Caco-2 (cell line): Measurements from ENCODE around the gene CYB5RL. TPM values are rescaled to one million over a fixed set of nuclear protein-coding genes. Genes with fewer than 3 reads are reported as not detected.

ENCODE experiments used
- BruUV-seq: library from RNA; stranded (reverse); fragments of 400-500 nt; replicated peaks from 2 replicates; lab custom pipeline; 2021; lab: Mats Ljungman, UMichigan
- CTCF ChIA-PET: fragments of 300-600 bp; sonication (Branson Sonifier 250); formaldehyde crosslinking; loops from one replicate; lab custom pipeline; 2022; ENCODE audit warnings: antibody characterized with exemption; lab: Charles Lee
- POLR2A ChIA-PET: fragments of 300-600 bp; sonication (Branson Sonifier 250); formaldehyde crosslinking; loops from one replicate; lab custom pipeline; 2022; ENCODE audit warnings: antibody characterized with exemption; lab: Charles Lee
- DNase-seq, 2 experiments: peaks; one replicate each; pipeline versions ENCODE4 v3.0.0 to v3.0.0-alpha.2; 2020 to 2022
- H3K27me3 ChIP-seq: replicated peaks from 2 replicates; pipeline ENCODE4 v1.6.0; 2011; ENCODE audit warnings: low read length; ENCODE audit not compliant: control insufficient read depth, insufficient read depth
- H3K36me3 ChIP-seq: 2 replicates; pipeline ENCODE4 v1.5.1; 2011; ENCODE audit warnings: low read length; ENCODE audit not compliant: control insufficient read depth, insufficient read depth
- H3K4me1 ChIP-seq: fragments of 250-450 bp; sonication (Bioruptor Pico); 2 replicates; pipeline ENCODE4 v1.5.1; 2020; ENCODE audit warnings: mild to moderate bottlenecking
- H3K4me3 ChIP-seq: 2 replicates; pipeline ENCODE4 v1.5.1; 2011; ENCODE audit warnings: low read depth, mild to moderate bottlenecking, control low read depth, low read length
- H3K9me3 ChIP-seq: fragments of 250-450 bp; sonication (Bioruptor Pico); 2 replicates; pipeline ENCODE4 v1.5.1; 2020; ENCODE audit warnings: mild to moderate bottlenecking, moderate library complexity
- H3K27ac Mint-ChIP-seq: one replicate; pipeline ENCODE4 v1.8.0; 2022; ENCODE audit warnings: mixed read lengths; ENCODE audit not compliant: unreplicated experiment
- H3K27me3 Mint-ChIP-seq: one replicate; pipeline ENCODE4 v1.8.0; 2022; ENCODE audit warnings: mixed read lengths; ENCODE audit not compliant: insufficient read depth, unreplicated experiment
- H3K36me3 Mint-ChIP-seq: one replicate; pipeline ENCODE4 v1.8.0; 2022; ENCODE audit warnings: mild to moderate bottlenecking, mixed read lengths; ENCODE audit not compliant: insufficient read depth, unreplicated experiment
- H3K4me1 Mint-ChIP-seq: one replicate; pipeline ENCODE4 v1.8.0; 2022; ENCODE audit warnings: low read depth, mixed read lengths; ENCODE audit not compliant: unreplicated experiment
- H3K4me3 Mint-ChIP-seq: one replicate; pipeline ENCODE4 v1.8.0; 2022; ENCODE audit warnings: mild to moderate bottlenecking, moderate library complexity, mixed read lengths; ENCODE audit not compliant: unreplicated experiment
- H3K9me3 Mint-ChIP-seq: one replicate; pipeline ENCODE4 v1.8.0; 2022; ENCODE audit warnings: mixed read lengths; ENCODE audit not compliant: unreplicated experiment
- intact Hi-C: fragments of 100-400 bp; cut with micrococcal nuclease; formaldehyde crosslinking; loops from one replicate; pipeline ENCODE4 v1.10.0; 2022; ENCODE audit not compliant: unreplicated experiment
- total RNA-seq: library from RNA; stranded (reverse); gene quantifications from 2 replicates; pipeline ENCODE4 v1.2.3, GENCODE V29; 2022
- TF ChIP-seq, protein P1 (sequence below), 2 experiments: fragments of 200-600 bp in 1 of 2; IDR thresholded peaks; 1 replicate in 1 of 2; 2 replicates in 1 of 2; pipeline versions ENCODE4 v1.5.1 to v1.8.0; 2011 to 2022; ENCODE audit warnings: antibody characterized with exemption in 1 of 2, control low read depth in 1 of 2, inconsistent platforms in 1 of 2, low read depth in 1 of 2, low read length in 1 of 2, mild to moderate bottlenecking in 1 of 2, moderate library complexity in 1 of 2; ENCODE audit not compliant: insufficient read depth in 1 of 2, severe bottlenecking in 1 of 2, unreplicated experiment in 1 of 2

Gene CYB5RL
- total RNA-seq, 1 experiment from 2014 or later: 10.0 TPM

DNA sequence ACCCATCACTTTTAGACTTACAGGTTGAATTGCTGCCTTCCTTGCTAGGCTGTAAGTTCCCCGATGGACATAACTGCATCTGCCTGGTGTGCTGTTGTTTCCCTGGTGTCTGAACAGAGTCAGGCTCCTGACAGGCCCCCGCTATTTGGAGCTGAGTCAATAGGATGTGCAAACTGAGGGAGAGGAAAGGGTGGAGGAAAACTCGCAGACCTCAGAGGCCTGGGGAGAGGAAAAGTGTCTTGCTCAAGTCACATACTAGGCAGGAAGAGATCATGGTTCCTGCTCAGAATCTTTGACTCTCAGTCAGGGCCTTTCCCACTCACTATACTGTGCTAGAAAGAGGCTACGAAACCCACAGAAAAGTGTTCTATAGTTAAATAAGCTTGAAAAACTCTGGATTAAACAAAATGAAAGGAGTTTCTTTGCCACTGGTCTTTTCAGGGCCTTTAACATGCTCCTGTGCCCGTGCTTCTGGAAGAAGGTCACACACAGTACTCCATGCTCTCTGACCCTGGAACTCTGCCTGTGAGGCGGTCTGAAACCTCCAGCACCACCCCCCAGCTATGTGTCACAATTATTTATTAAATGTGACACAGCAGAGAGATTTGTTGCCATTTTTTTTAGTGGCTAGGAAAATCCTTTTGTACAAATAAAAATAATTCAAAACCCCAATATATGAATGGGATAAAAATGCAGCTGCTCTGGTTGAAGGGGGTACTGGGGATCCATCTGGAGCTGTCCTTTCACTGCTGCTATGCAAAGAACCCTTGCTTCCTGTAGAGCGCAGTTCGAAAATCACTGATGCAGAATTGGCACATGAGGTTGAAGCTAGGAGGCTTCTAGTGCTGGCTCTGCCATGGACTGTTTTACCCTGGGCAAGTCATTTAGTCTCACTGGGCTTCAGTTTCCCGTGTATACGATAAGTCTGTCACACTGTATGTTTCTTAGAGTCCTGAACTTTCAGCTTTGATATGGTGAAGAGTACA lies 26.9 kb downstream of the CYB5RL start:
- no peaks in the 10 kb centered on the region for H3K36me3 ChIP-seq
- H3K27me3 Mint-ChIP-seq: no peaks in the 10 kb centered on the region
- no peaks in the 10 kb centered on the region for H3K9me3 ChIP-seq
- DNase-seq: no peak
- H3K4me3 Mint-ChIP-seq: no peak overlapping the region
- no peak overlapping the region for H3K27ac Mint-ChIP-seq
- no peaks in the 10 kb centered on the region for H3K4me1 ChIP-seq
- BruUV-seq: no TSS peak
- CTCF ChIA-PET: no interaction called here
- intact Hi-C loops: no loop called here
- no peaks in the 10 kb centered on the region for H3K4me1 Mint-ChIP-seq
- POLR2A ChIA-PET: no interaction called here
- no peaks in the 10 kb centered on the region for H3K9me3 Mint-ChIP-seq
- no peak overlapping the region for H3K4me3 ChIP-seq
- TF ChIP-seq, protein P1, sequence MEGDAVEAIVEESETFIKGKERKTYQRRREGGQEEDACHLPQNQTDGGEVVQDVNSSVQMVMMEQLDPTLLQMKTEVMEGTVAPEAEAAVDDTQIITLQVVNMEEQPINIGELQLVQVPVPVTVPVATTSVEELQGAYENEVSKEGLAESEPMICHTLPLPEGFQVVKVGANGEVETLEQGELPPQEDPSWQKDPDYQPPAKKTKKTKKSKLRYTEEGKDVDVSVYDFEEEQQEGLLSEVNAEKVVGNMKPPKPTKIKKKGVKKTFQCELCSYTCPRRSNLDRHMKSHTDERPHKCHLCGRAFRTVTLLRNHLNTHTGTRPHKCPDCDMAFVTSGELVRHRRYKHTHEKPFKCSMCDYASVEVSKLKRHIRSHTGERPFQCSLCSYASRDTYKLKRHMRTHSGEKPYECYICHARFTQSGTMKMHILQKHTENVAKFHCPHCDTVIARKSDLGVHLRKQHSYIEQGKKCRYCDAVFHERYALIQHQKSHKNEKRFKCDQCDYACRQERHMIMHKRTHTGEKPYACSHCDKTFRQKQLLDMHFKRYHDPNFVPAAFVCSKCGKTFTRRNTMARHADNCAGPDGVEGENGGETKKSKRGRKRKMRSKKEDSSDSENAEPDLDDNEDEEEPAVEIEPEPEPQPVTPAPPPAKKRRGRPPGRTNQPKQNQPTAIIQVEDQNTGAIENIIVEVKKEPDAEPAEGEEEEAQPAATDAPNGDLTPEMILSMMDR (IDR thresholded peaks at IDR 0.05; ENCODE audit: insufficient read depth in 1 of 2, low read depth in 1 of 2, low read length in 1 of 2, severe bottlenecking in 1 of 2, unreplicated experiment in 1 of 2): no peak
- H3K27me3 ChIP-seq: no peaks in the 10 kb centered on the region
- no peaks in the 10 kb centered on the region for H3K36me3 Mint-ChIP-seq

GRCh38 chr1:54171606-54172005 lies 28.2 kb downstream of the CYB5RL start:
- Mint-ChIP-seq H3K27me3 (no peaks in the 10 kb centered on the region), H3K9me3 (no peaks in the 10 kb centered on the region), H3K4me3 (no peak overlapping the region), H3K4me1 (no peaks in the 10 kb centered on the region), H3K27ac (no peak overlapping the region), H3K36me3 (no peaks in the 10 kb centered on the region)
- Histone ChIP-seq H3K4me1 (no peaks in the 10 kb centered on the region), H3K4me3 (no peak overlapping the region), H3K27me3 (no peaks in the 10 kb centered on the region), H3K36me3 (no peaks in the 10 kb centered on the region), H3K9me3 (no peaks in the 10 kb centered on the region)
- intact Hi-C loops: no loop called here
- CTCF ChIA-PET: interaction anchor here (0.7 kb wide), 1 partner anchor 318 kb away, joined by 5 read pairs; no protein-coding TSS in a partner anchor
- BruUV-seq: no TSS peak
- no peak for DNase-seq
- TF ChIP-seq, protein P1 (IDR thresholded peaks at IDR 0.05; ENCODE audit: insufficient read depth in 1 of 2, low read depth in 1 of 2, low read length in 1 of 2, severe bottlenecking in 1 of 2, unreplicated experiment in 1 of 2): no peak
- POLR2A ChIA-PET: no interaction called here

- Histone ChIP-seq H3K4me3 (no peak overlapping the region), H3K4me1 (no peaks in the 10 kb centered on the region), H3K36me3 (no peaks in the 10 kb centered on the region), H3K9me3 (no peaks in the 10 kb centered on the region), H3K27me3 (no peaks in the 10 kb centered on the region)
- Mint-ChIP-seq H3K4me1 (no peaks in the 10 kb centered on the region), H3K36me3 (no peaks in the 10 kb centered on the region), H3K27me3 (no peaks in the 10 kb centered on the region), H3K9me3 (no peaks in the 10 kb centered on the region), H3K27ac (no peak overlapping the region), H3K4me3 (no peak overlapping the region)
- intact Hi-C loops: no loop called here
- CTCF ChIA-PET: no interaction called here
- TF ChIP-seq, protein P1 (IDR thresholded peaks at IDR 0.05; ENCODE audit: insufficient read depth in 1 of 2, low read depth in 1 of 2, low read length in 1 of 2, severe bottlenecking in 1 of 2, unreplicated experiment in 1 of 2): no peak
- BruUV-seq: no TSS peak
- no peak for DNase-seq
- POLR2A ChIA-PET: no interaction called here
These were observed 28.8 kb downstream of the CYB5RL start for GRCh38 chr1:54171016-54171415.
